Ovary (tissue), 3 donors: ENCODE data around the gene PIAS1.

Source experiments
- CTCF ChIP-seq, 3 donors: fragments of 450-650 bp in 2 of 3; fragments of 200-600 bp in 1 of 3; IDR thresholded peaks; one replicate each; pipeline versions ENCODE4 v1.5.1 to v1.8.0; 2016 to 2022; ENCODE audit warnings: antibody characterized with exemption in 3 of 3, mild to moderate bottlenecking in 1 of 3
- EP300 ChIP-seq: sonication (generic); formaldehyde crosslinking; IDR thresholded peaks from one replicate; pipeline ENCODE4 v1.6.1; 2017; ENCODE audit warnings: antibody characterized with exemption
- POLR2A ChIP-seq: fragments of 450-650 bp; IDR thresholded peaks from one replicate; pipeline ENCODE4 v1.6.1; 2017; ENCODE audit warnings: antibody characterized with exemption, mild to moderate bottlenecking, moderate library complexity
- donor health status: DM: no; HTN: no; CAD: no.

- TF ChIP-seq CTCF (IDR thresholded peaks at IDR 0.05) (no peak), EP300 (no peak), POLR2A (no peak)
These were observed 2.9 kb downstream of the PIAS1 start for GRCh38 chr15:68057034-68057433.
